Mesendoderm (in vitro differentiated cells): Measurements from ENCODE around the gene IL1RAPL2.
"Not testable (repeated sequence)": the region's sequence is repeated elsewhere in the genome, so short reads cannot be mapped to it uniquely, and the experiment has no call there.

Experiments used
- DNase-seq: peaks from one replicate; pipeline ENCODE4 v3.0.0; 2013
- H2AK5ac ChIP-seq: 2 replicates; pipeline ENCODE4 v1.6.1; 2013; ENCODE audit warnings: low read length, inconsistent platforms
- H2BK120ac ChIP-seq: 2 replicates; pipeline ENCODE4 v1.6.1; 2013; ENCODE audit warnings: low read depth, mild to moderate bottlenecking, low read length, moderate library complexity, mixed read lengths
- H2BK15ac ChIP-seq: replicated peaks from 2 replicates; pipeline ENCODE4 v1.6.1; 2013; ENCODE audit warnings: low read depth, mild to moderate bottlenecking, moderate library complexity
- H2BK5ac ChIP-seq: 2 replicates; pipeline ENCODE4 v1.6.1; 2013; ENCODE audit warnings: low read length, inconsistent platforms
- H3K18ac ChIP-seq: 2 replicates; pipeline ENCODE4 v1.6.1; 2013; ENCODE audit warnings: mild to moderate bottlenecking, low read length, mixed read lengths
- H3K23ac ChIP-seq: one replicate; pipeline ENCODE4 v1.6.1; 2013; ENCODE audit warnings: low read length
- H3K27ac ChIP-seq: 2 replicates; pipeline ENCODE4 v1.5.1; 2013; ENCODE audit warnings: low read depth, mild to moderate bottlenecking, inconsistent platforms, low read length, moderate library complexity
- H3K27me3 ChIP-seq: 2 replicates; pipeline ENCODE4 v1.6.1; 2013; ENCODE audit warnings: low read length, control low read depth, mild to moderate bottlenecking, inconsistent platforms; ENCODE audit not compliant: insufficient read depth, poor library complexity
- H3K36me3 ChIP-seq: 2 replicates; pipeline ENCODE4 v1.6.1; 2013; ENCODE audit warnings: low read length, inconsistent platforms; ENCODE audit not compliant: control insufficient read depth, insufficient read depth
- H3K4ac ChIP-seq: one replicate; pipeline ENCODE4 v1.6.1; 2013; ENCODE audit warnings: low read depth, mild to moderate bottlenecking, low read length, moderate library complexity
- H3K4me1 ChIP-seq: 2 replicates; pipeline ENCODE4 v1.6.1; 2013; ENCODE audit warnings: low read depth, low read length, inconsistent platforms; ENCODE audit not compliant: control insufficient read depth
- H3K4me2 ChIP-seq: 2 replicates; pipeline ENCODE4 v1.6.1; 2013; ENCODE audit warnings: low read length
- H3K4me3 ChIP-seq: 2 replicates; pipeline ENCODE4 v1.5.1; 2013; ENCODE audit warnings: mild to moderate bottlenecking, low read length
- H3K56ac ChIP-seq: one replicate; pipeline ENCODE4 v1.6.1; 2013; ENCODE audit warnings: low read length
- H3K79me1 ChIP-seq: 2 replicates; pipeline ENCODE4 v1.6.1; 2013; ENCODE audit warnings: low read length, inconsistent platforms
- H3K79me2 ChIP-seq: 2 replicates; pipeline ENCODE4 v1.6.1; 2013; ENCODE audit warnings: mild to moderate bottlenecking, low read length; ENCODE audit not compliant: control insufficient read depth, insufficient read depth
- H3K9ac ChIP-seq: 2 replicates; pipeline ENCODE4 v1.6.1; 2013; ENCODE audit warnings: low read length, inconsistent platforms
- H4K5ac ChIP-seq: one replicate; pipeline ENCODE4 v1.6.1; 2013; ENCODE audit warnings: low read length
- H4K8ac ChIP-seq: one replicate; pipeline ENCODE4 v1.6.1; 2013; ENCODE audit warnings: low read depth, mild to moderate bottlenecking, control low read depth, low read length, moderate library complexity
- WGBS: extraction: QIAGEN DNeasy Blood & Tissue Kit; methylation state at CpG from one replicate; pipeline ENCODE4 v1.1.7; 2013; ENCODE audit warnings: low lambda C conversion rate, missing lambda C conversion rate; ENCODE audit not compliant: insufficient coverage; ENCODE audit errors: extremely low coverage; 5-methylcytosine and 5-hydroxymethylcytosine counted together

The IL1RAPL2 gene

GRCh38 chrX:104854790-104855340, 288.9 kb downstream of the IL1RAPL2 start:
- Histone ChIP-seq H3K9ac (no peak overlapping the region), H3K36me3 (no peaks in the 10 kb centered on the region), H3K23ac (no peak overlapping the region), H3K4me3 (no peak overlapping the region), H3K27me3 (no peaks in the 10 kb centered on the region), H3K27ac (no peak overlapping the region), H3K4me2 (no peak overlapping the region), H3K56ac (no peak overlapping the region), H4K5ac (no peak overlapping the region), H2BK15ac (no peak overlapping the region), H3K4ac (no peak overlapping the region), H3K18ac (no peak overlapping the region), H3K79me1 (no peaks in the 10 kb centered on the region), H2AK5ac (no peak overlapping the region), H4K8ac (no peak overlapping the region), H3K4me1 (no peaks in the 10 kb centered on the region), H2BK120ac (no peak overlapping the region), H3K79me2 (no peaks in the 10 kb centered on the region), H2BK5ac (no peak overlapping the region)
- no CpG with 5 or more reads among the region's 3 CpGs for WGBS
- no peak for DNase-seq

DNA sequence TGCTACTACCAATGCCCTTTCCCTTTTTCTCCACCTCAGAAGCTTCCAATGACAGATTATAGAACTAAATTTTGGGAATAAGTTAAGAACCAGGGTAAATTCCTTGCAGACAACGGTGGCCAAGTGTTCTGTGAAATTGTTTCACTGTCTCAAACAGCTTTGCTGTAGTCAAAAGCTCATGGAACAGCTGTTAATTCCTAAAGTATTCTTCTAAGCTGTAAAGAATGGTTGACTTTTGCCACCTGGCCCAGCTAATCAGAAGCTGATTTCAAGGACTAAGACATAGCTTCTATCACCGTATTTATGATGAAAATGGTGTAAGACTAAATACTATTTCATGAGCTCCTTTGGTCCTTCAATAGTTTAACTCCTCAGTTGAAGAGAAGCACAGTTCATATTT, 297.5 kb downstream of the IL1RAPL2 start:
- no peaks in the 10 kb centered on the region for H3K79me1 ChIP-seq

GRCh38 chrX:104864296-104864695, 298.3 kb downstream of the IL1RAPL2 start:
- H3K27me3 ChIP-seq: no peaks in the 10 kb centered on the region
- no peak overlapping the region for H3K23ac ChIP-seq
- no peak for DNase-seq
- no CpG with 5 or more reads among the region's 4 CpGs for WGBS
- H4K8ac ChIP-seq: no peak overlapping the region
- no peak overlapping the region for H2BK15ac ChIP-seq
- H2AK5ac ChIP-seq: no peak overlapping the region
- no peak overlapping the region for H3K9ac ChIP-seq
- H3K79me1 ChIP-seq: no peaks in the 10 kb centered on the region
- H3K4me2 ChIP-seq: no peak overlapping the region
- no peak overlapping the region for H3K4me3 ChIP-seq
- no peaks in the 10 kb centered on the region for H3K4me1 ChIP-seq
- H3K79me2 ChIP-seq: no peaks in the 10 kb centered on the region
- H4K5ac ChIP-seq: no peak overlapping the region
- H3K4ac ChIP-seq: no peak overlapping the region
- H3K18ac ChIP-seq: no peak overlapping the region
- no peak overlapping the region for H3K56ac ChIP-seq
- no peak overlapping the region for H2BK120ac ChIP-seq
- no peak overlapping the region for H2BK5ac ChIP-seq
- no peak overlapping the region for H3K27ac ChIP-seq
- no peaks in the 10 kb centered on the region for H3K36me3 ChIP-seq

More for the DNA sequence above, 297.5 kb downstream of the IL1RAPL2 start:
- H2BK5ac ChIP-seq: no peak overlapping the region
- no peak overlapping the region for H3K56ac ChIP-seq
- no peak overlapping the region for H3K4ac ChIP-seq
- no peak overlapping the region for H3K4me2 ChIP-seq
- H4K8ac ChIP-seq: no peak overlapping the region
- no peaks in the 10 kb centered on the region for H3K27me3 ChIP-seq
- H3K9ac ChIP-seq: no peak overlapping the region
- no peak for DNase-seq
- H3K23ac ChIP-seq: no peak overlapping the region
- H3K27ac ChIP-seq: no peak overlapping the region
- H3K4me3 ChIP-seq: no peak overlapping the region
- no peak overlapping the region for H2BK120ac ChIP-seq
- no peak overlapping the region for H2BK15ac ChIP-seq
- H3K18ac ChIP-seq: no peak overlapping the region
- no peak overlapping the region for H4K5ac ChIP-seq
- H3K79me2 ChIP-seq: no peaks in the 10 kb centered on the region
- WGBS: no CpG with 5 or more reads among the region's 2 CpGs
- H3K36me3 ChIP-seq: no peaks in the 10 kb centered on the region
- H3K4me1 ChIP-seq: no peaks in the 10 kb centered on the region
- H2AK5ac ChIP-seq: no peak overlapping the region

GRCh38 chrX:104877504-104877903, 311.5 kb downstream of the IL1RAPL2 start:
- H3K56ac ChIP-seq: no peak overlapping the region
- no peaks in the 10 kb centered on the region for H3K27me3 ChIP-seq
- no peak overlapping the region for H3K4me3 ChIP-seq

DNA sequence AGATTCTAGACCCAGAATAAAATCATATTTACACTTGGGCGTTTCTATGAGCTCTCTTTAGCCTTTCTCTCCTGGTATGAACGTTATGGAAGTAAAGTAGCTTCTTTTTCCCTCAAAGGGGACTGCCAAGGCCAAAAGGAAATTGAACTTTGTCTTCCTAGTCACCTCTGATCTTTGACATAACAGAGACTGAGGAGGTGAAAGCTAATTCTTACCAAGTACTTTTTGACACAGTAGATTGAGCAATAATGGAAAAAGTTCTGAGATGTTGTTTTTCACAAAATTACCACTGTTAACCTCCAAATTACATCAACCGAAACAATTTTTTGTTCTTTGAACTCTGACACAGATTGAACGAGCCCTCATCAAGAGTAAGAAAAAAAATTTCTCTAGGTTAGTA, 336.1 kb downstream of the IL1RAPL2 start:
- H2BK120ac ChIP-seq: no peak overlapping the region
- no peak overlapping the region for H3K9ac ChIP-seq
- no peak overlapping the region for H3K56ac ChIP-seq
- no peak overlapping the region for H3K4me2 ChIP-seq
- no peak overlapping the region for H3K4me3 ChIP-seq
- H3K79me2 ChIP-seq: no peaks in the 10 kb centered on the region
- no CpG with 5 or more reads among the region's 4 CpGs for WGBS
- no peak overlapping the region for H2AK5ac ChIP-seq
- no peak overlapping the region for H3K27ac ChIP-seq
- no peaks in the 10 kb centered on the region for H3K79me1 ChIP-seq
- no peak overlapping the region for H3K4ac ChIP-seq
- H3K36me3 ChIP-seq: no peaks in the 10 kb centered on the region
- no peak overlapping the region for H2BK5ac ChIP-seq
- H3K27me3 ChIP-seq: no peaks in the 10 kb centered on the region
- H2BK15ac ChIP-seq: no peak overlapping the region
- no peak overlapping the region for H4K5ac ChIP-seq
- DNase-seq: no peak
- no peak overlapping the region for H3K18ac ChIP-seq
- H3K23ac ChIP-seq: no peak overlapping the region
- H4K8ac ChIP-seq: no peak overlapping the region
- no peaks in the 10 kb centered on the region for H3K4me1 ChIP-seq

More at GRCh38 chrX:104877504-104877903, 311.5 kb downstream of the IL1RAPL2 start:
- no peak overlapping the region for H4K5ac ChIP-seq
- H3K79me2 ChIP-seq: no peaks in the 10 kb centered on the region
- no peak overlapping the region for H3K4me2 ChIP-seq
- no peak overlapping the region for H3K18ac ChIP-seq
- no peaks in the 10 kb centered on the region for H3K79me1 ChIP-seq
- no peak for DNase-seq
- H3K23ac ChIP-seq: no peak overlapping the region
- no peaks in the 10 kb centered on the region for H3K4me1 ChIP-seq
- H2BK15ac ChIP-seq: no peak overlapping the region
- H3K4ac ChIP-seq: no peak overlapping the region
- H2BK5ac ChIP-seq: no peak overlapping the region
- H3K36me3 ChIP-seq: no peaks in the 10 kb centered on the region
- no peak overlapping the region for H3K9ac ChIP-seq
- no peak overlapping the region for H3K27ac ChIP-seq
- H2BK120ac ChIP-seq: no peak overlapping the region
- no peak overlapping the region for H2AK5ac ChIP-seq
- H4K8ac ChIP-seq: no peak overlapping the region
- WGBS: no CpG with 5 or more reads among the region's 1 CpG

GRCh38 chrX:104909694-104910093, 343.7 kb downstream of the IL1RAPL2 start:
- H3K23ac ChIP-seq, H2AK5ac ChIP-seq, H3K4me2 ChIP-seq, H3K4ac ChIP-seq, H3K18ac ChIP-seq, H4K8ac ChIP-seq, H2BK120ac ChIP-seq, H3K79me1 ChIP-seq, H3K36me3 ChIP-seq, H2BK15ac ChIP-seq, H3K79me2 ChIP-seq, H3K27me3 ChIP-seq, H3K27ac ChIP-seq, H4K5ac ChIP-seq, H3K4me1 ChIP-seq, H2BK5ac ChIP-seq: not testable (repeated sequence)
- Histone ChIP-seq H3K56ac (peak overlapping the region; percentile 81), H3K9ac (peak overlapping the region; percentile 49), H3K4me3 (peak overlapping the region; percentile 41)
- peak; percentile 30 for DNase-seq
- WGBS: no CpG with 5 or more reads among the region's 10 CpGs
